ENCODE data around the gene GAB2.
"Not testable (repeated sequence)": the region's sequence is repeated elsewhere in the genome, so short reads cannot be mapped to it uniquely, and the experiment has no call there.

GAB2 gene

DNA sequence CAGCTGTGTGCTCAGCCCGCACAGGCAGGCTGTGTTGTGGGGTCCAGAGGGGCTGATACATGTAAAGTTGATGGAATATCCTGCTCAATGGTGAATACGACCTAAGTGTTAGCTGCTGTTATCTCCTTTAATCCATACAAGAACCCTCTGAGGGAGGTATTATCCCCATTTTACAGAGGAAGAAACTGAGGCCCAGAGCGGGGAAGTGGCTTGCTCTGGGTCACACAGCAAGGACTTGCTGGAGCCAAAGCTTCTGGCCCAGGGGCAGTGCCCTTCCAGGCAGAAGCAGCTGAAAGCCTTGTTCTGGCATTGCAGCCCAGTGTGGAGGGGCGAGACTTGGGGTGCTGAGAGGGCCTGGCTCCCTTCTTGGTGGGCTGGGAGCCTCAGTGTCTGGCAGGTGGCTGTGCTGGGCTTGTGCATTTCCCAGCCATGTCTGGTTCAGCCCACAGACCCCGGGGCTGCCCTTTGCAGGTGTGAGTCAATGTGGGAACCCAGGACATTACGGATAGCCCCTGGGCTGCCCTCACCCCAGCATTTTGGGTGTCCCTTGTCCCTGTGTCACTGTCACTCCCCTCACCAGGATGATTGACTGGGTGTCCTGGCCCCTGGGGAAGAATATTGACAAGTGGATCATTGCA, 218.5 kb downstream of the GAB2 start:
- no peak for DNase-seq

DNA sequence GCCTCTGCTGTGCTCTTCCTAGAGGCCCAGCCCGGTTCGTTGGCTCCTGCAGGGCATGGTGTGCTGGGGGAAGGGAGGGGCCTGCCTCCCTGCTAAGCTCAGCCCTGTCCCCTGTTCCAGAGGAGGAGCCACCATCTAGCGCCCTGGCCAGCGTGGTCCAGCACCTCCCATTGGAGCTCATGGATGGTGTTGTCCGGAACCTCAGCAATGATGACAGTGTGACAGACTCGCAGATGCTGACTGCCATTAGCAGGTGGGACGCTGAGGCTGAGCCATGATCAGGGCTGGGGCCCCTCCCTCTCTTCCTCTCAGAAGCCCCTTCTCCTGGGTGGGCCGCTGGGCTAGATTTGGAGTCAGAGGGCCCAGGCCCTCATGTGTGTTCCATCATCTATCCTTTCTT, 219.8 kb downstream of the GAB2 start:
- no peak for DNase-seq

DNA sequence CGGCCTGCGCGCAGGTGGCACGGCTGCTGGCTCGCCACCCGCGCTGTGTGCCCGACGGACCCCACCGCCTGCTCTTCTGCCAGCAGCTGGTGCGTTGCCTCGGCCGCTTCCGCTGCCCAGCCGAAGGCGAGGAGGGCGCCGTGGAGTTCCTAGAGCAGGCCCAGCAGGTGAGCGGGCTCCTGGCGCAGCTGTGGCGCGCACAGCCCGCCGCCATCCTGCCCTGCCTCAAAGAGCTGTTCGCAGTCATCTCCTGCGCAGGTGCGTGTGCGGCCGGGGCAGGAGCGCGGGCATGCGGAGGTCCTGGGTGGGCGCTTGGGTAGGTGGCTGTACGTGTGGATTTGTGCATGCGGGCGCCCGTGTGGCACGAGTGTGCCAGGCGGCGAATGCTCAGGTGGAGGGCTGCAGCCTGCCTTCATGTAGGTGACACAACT, 220.9 kb downstream of the GAB2 start:
- DNase-seq, result no peak

DNA sequence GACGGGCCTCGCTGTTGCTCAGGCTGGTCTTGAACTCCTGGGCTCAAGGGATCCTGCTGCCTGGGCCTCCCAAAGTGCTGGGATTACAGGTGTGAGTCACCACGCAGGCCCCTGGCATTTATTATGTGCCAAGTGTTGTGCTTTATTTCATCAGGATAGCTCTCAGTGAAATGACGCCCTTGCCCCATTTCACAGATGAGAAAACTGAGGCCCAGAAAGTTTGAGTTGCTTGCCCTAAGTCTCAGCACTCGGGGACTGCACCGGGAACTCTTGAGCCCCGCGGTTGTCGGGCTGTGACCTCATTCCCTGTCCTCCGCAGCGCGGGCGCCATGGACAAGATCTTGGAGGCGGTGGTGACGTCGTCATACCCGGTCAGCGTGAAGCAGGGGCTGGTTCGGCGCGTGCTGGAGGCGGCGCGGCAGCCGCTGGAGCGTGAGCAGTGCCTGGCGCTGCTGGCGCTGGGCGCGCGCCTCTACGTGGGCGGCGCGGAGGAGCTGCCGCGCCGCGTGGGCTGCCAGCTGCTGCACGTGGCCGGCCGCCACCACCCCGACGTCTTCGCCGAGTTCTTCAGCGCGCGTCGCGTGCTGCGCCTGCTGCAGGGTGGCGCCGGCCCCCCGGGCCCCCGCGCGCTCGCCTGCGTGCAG, 221.6 kb downstream of the GAB2 start:
- DNase-seq, result no peak

DNA sequence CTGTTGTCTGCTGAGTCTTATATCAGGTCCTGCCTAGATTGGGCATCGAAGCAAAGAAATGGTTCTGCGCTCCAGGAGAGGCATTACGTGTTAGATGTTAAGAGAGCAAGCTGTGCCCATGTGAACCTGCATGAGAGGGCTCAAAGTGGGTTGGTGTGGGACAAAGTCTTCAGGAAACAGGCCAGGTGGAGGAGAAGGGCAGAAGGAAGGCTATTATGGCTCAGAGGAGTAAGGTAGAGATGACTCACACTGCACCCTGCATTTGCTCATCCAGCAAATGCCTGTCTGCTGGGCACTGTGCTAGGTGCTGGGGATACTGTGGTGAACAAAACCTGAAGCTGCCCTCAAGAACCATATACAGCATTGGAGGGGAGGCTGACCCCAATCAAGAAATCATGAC, 223.1 kb downstream of the GAB2 start:
- no peak for DNase-seq

DNA sequence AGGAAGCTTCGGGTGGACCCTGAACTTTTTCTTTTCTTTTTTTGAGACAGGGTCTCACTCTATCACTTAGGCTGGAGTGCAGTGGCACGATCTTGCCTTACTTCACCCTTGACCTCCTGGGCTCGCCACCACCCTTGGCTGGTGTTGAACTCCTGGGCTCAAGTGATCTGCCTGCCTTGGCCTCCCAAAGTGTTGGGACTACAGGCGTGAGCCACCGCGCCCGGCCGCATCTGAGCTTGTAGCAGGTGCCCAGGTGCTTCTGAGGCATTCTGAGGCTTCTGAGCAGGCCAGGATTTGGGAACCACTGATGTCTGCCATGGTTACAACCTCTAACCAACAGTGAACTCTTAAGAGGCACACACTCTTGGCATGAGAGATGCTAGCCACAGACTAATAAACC, 223.8 kb downstream of the GAB2 start:
- no peak for DNase-seq

DNA sequence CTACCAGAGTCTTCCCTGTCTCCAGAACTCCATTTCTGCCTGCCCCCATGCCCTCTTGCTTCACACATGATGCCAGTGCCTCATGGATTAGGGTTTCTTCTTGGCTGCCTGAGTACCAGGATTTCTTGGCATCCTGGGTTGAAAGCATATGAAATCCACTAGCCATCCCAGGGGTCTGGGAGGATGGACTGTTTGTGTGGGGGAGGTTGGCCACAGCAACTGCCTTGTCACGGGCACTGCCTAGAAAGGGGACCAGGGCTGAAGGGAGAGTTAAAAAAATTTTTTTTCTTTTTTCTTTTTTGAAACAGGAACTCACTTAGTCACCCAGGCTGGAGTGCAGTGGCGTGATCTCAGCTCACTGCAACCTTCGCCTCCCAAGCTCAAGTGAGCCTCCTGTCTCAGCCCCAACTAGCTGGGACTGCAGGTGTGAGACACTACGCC, 224.7 kb downstream of the GAB2 start:
- DNase-seq, result no peak

DNA sequence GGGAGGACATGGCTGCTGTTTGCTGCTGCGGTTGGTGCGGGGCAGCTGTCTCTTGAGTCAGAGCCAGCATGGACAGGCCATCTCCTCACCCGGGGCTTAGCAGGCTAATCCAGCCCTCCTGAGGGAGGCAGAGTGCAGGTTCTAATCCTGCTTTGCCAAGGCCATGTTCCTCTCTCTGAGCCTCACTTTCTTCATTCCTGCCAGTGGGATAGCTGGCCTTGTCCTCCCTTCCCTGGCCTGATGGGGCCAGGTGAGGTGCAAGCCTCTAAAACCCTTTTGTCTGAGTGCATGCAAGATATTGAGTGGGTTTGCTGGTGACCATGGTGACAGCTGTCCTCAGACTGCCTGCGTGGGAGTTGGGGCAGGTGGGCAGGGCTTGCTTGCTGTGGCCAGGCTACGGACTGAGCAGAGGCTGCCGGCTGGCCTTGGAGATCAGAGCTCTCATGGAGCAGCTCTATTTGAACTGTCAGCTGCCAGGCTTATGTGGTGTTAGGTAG, 225.3 kb downstream of the GAB2 start:
- DNase-seq, result no peak

DNA sequence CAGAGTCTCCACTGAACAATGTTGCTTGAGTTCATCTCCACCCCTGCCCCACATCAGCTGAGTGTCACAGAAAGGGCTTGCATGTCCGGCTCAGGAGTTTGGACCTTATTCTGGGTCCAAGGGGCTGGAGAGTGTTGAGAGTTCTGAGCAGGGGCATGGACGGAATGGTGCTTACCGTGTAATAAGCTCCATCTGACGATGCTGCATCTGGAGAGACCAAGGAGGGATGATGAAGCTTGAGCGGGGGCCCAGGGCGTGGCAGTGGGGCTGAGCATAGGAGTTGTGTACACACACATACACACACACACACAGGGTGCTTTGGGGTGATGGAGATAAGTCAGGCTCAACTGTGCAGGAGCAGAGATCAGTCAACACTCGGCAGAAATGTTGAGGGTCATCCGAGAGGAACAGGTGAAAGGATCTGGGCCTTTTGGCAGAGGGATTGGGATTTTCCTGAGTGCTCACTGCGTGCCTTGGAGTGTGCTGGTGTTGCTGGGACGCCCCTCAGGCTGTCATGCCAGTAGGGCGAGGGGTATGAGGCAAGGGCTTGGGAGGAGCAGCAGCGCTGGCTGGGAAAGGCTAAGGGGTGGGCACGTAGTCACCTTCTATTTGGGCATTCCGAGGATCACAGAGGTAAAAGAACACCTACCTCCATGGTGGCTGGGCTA, 226.6 kb downstream of the GAB2 start:
- no peak for DNase-seq

DNA sequence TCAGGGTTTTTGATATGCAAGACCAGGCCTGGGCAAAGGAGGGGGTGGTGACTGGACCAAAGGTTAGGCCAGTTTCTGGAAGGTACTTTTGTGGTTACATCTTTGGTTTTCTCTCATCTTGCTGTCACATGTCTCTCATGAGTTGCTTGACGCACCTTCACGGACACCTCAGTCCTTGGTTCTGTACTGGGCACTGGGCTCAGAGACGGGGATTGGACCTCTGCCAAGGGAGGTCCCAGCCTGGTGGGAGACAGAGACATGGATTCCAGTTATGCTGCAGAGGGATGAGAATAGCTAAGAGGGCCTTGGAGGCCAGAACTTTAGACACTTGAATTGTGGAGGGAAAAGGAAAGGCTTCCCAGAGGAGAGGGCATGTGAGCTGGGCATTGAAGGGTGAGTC, 227.2 kb downstream of the GAB2 start:
- DNase-seq, result no peak

DNA sequence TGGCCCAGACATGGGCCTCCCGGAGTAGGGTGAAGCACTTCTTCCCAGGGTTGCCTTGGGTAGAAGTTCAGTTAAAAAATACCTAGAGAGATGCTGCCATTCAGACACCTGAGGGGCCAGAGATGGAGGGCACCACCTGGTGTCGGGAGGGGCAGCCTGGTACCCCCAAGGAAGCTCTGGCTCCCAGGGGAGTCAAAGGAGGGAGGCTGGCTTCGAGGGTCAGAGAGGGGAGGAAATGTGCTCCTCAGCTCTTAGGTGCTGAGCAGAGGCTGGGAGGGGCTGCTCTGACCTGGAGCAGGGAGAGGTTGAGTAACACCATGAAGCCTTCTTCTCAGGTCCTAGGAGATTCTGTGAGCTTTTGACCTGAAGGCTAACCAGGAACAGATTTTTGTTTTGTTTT, 227.8 kb downstream of the GAB2 start:
- no peak for DNase-seq

DNA sequence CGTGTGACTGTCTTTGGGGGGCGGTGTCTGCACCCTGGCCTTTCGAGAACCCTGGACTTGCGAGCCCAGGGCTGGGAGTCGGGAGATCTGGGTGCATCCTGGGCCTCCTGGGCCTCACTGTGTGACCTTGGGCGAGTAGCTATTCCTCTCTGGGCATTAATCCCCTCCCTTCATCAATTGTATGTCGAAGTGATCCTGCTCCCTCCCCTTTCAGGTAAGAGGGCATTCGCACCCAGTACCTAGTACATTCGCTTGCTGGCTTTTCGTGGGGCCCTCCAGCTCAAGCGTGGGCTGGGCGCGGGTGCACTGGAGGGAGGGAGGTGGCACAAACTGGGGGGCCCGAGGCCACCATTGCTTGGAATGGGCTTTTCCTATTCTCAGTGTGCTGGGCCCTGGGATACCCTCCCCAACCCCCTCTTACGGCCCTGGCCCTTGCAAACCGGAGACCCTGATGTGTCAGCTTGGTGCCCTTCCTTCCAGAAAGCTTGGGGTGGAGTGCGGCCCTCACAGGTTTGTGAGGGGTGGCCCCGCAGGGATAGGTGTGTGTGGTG, 228.4 kb downstream of the GAB2 start:
- no peak for DNase-seq

DNA sequence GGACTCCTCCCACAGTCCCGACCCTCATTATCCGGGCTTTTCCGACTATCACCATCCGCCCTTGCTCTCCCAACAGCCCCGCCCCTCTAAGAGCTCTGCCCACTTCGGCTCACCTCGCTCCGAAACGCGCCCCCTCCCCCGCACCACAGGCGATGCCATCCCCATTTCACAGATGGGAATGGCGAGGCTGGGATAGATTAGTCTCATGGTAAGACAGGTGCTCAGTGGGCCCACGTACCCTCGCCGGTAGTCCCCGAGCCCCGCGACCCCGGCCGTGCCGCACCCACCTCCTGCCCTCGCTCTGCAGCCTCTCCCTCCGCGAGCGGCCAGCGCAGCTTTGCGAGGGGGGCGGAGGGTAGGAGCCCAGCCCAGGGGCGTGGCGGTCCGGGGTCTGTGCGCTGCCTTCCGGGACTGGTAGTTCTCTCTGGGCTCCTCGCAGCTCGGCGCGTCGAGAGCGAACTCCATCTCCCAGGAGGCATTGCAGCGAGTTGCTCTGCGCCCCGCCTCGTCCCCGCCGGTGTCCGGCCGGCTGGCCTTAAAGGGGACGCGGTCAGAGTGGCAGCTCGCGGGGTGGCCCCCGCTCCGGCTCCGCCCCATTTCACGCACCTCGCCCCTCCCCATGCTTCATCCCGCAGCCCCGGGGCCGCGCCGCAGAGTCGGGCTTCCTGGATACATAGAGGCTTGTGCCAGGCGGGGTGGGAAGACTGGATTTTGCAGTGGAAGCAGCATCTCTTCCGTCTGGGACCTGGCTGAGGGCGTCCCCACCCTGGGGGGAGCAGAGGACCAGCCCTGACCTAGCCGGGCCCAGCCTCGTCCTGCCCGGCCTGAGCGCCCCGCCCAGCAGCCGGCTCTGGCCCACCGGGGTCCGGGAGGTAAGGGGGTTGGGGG, 229.1 kb downstream of the GAB2 start, which contains the start of the genes KCTD21 and USP35:
KCTD21 (minus strand) TSS at position 341 of the 888 bp plus-strand sequence. CDS start 14,072 bp downstream, outside the sequence.
USP35 (plus strand) TSS at position 634 of the 888 bp plus-strand sequence. CDS start 7,327 bp downstream, outside the sequence.
- peak; percentile 93 for DNase-seq

DNA sequence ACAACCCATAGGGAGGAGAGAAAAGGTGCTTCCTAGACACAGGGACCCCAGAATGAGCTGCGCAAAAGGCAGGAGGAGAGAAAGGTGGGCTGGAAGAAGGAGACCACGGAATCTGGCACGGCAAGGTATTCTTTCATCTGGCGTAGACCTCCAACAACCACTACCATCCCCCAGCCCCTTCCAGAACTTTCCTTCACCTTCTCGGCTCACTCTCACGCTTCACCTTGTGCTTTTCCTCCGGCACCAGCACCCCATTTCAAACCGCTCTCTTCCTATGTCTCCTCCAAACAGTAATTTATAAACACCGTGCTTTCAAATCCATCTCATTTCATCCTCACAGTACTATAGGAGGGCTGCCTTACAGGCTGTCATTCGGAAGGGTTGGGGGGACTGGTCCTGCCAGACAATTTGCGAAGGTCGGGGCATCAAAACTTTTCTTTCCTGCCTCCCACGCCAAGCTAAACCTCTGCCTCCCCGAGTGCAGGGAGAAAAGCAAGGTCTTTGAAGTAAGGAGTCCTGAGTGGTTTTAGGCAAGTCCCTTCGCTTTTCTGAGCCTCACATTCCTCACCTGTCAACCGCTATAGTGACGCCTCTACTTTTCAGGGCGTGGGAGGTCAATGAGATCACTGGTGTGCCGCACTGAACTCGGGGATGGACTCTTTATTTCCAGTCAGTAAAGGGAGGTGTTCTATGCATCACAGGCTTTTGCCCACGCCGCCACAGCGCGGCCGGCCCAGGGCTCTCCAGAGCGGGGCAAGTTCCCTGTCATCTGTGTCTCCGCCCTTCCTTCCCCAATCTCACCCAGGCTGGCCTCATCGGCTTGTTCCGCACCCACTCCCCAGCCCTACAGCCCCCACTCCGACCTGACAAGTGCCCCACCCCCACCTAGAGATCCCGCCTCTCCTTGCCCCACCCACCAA, 230.0 kb downstream of the GAB2 start:
- no peak for DNase-seq

DNA sequence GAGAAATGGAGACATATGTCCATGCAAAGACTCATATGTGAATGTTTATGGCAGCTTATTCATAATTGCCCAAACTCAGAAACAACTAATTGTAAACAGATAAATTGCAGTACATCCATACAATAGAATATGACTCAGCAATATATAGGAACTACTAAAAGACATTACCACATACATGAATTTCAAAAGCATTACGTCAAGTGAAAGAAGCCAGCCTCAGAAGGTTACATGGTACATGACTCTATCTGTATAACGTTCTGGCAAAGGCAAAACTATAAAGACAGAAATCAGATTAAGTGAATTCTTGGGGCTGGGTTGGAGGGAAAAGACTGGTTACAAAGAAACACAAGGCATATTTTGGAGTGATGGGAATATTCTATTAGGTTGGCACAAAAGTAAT, 236.4 kb downstream of the GAB2 start:
- DNase-seq, result no peak

DNA sequence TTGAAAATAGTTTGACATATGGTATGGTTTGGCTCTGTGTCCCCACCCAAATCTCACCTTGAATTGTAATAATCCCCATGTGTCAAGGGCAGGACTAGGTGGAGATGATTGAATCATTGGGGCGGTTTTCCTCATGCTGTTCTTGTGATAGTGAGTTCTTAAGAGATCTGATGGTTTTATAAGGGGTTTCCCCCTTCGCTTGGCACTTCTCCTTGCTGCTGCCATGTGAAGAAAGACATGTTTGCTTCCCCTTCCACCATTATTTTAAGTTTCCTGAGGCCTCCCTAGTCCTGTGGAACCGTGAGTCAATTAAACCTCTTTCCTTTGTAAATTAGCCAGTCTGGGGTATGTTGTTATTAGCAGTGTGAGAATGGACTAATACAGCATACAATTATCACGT, 236.9 kb downstream of the GAB2 start:
- DNase-seq, result no peak

DNA sequence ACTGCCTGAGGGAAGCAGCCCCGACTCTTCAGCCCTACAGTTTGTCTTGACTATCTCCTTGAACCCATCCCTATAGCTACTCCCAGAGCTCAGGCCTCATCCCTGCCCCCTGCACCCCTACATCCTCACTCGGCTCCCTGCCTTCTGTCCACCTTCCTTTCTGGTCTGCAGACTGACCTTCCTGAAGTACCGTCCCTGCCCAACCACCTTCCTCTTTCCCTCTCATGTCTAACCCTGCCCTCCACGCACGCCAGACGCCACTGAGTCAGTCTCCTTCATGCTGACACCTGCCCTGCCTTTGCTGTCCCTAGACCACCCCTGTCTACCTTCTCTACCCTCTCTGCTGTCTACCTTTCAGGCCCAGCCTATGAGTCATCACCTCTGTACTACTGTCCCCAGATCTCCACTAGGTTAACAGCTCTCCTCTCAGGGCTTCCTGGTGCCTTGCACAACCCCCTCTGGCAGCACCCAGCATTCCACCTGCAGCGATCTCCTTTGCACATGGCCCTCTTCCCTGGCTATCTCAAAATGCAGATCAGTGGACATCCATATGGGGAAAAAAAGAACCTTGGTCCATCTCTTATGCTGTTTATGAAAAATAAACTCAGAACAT, 238.1 kb downstream of the GAB2 start:
- no peak for DNase-seq

DNA sequence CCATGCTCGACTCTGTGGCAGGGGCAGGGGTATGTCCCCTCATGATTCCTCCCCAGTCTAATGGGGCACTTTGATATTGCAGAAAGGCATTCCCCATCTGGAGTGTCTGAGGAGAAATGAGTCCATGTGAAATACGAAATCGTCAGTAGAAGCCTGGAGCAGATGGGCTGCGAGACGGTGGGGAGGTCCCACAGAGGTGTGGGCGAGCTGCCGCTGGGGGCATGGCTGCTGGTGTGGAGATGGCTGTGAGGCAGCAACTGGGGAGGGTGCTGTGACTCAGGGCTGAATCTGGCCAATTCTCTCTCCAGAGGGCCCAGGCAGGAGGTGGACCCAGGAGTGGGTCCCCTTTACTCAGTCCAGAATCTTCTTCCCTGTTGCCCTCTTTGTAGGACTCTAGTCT, 240.4 kb downstream of the GAB2 start:
- DNase-seq, result no peak

DNA sequence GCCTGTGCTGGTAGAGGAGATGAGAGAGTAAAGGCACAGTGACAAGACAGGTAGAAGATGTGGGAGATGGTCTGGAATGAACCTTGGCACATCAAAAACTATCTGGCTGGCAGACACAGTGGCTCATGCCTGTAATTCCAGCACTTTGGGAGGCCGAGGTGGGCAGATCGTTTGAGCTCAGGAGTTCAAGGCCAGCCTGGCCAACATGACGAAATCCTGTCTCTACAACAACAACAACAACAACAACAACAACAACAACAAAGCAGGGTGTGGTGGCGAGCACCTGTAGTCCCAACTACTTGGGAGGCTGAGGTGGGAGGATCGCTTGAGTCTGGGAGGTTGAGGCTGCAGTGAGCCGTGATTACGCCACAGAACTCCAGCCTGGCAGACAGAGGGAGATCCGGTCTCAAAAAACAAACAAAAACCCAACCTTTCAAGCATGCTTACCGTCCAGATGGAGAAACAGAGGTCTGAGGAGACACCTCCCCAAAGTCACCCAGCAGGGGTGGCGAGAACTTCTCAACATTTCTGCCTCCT, 240.9 kb downstream of the GAB2 start:
- DNase-seq, result no peak

DNA sequence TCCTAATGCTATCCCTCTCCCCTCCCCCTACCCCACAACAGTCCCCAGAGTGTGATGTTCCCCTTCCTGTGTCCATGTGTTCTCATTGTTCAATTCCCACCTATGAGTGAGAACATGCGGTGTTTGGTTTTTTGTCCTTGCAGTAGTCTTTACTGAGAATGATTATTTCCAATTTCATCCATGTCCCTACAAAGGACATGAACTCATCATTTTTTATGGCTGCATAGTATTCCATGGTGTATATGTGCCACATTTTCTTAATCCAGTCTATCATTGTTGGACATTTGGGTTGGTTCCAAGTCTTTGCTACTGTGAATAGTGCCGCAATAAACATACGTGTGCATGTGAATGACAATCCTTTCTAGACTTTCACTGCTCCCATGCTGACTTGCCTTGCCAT, 241.8 kb downstream of the GAB2 start:
- not testable (repeated sequence) for DNase-seq

DNA sequence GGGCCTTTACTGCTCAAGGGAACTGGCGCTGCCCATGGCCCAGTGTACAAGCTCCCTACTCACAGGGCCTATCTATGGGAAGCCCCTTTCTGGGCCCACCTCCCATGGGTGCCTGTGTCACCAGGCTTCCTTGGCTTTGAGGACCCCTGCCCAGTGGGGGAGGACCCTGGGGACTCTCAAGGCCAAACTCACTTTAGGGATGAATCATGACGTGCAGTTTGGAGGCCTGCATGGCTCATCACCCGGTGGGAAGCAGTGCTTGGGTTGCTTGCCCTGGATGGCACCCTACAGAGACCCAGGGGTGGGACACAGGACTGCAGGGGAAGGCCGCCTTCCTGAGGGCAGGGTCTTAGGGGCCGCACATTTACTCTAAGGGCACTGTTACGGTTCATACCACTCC, 245.7 kb downstream of the GAB2 start:
- no peak for DNase-seq
